ENCODE measurements around the gene CBL.
A peak's percentile ranks its signal among the peaks of the same experiment; 100 is the strongest.
"Not testable (repeated sequence)": the region's sequence is repeated elsewhere in the genome, so short reads cannot be mapped to it uniquely, and the experiment has no call there.

The CBL gene

DNA sequence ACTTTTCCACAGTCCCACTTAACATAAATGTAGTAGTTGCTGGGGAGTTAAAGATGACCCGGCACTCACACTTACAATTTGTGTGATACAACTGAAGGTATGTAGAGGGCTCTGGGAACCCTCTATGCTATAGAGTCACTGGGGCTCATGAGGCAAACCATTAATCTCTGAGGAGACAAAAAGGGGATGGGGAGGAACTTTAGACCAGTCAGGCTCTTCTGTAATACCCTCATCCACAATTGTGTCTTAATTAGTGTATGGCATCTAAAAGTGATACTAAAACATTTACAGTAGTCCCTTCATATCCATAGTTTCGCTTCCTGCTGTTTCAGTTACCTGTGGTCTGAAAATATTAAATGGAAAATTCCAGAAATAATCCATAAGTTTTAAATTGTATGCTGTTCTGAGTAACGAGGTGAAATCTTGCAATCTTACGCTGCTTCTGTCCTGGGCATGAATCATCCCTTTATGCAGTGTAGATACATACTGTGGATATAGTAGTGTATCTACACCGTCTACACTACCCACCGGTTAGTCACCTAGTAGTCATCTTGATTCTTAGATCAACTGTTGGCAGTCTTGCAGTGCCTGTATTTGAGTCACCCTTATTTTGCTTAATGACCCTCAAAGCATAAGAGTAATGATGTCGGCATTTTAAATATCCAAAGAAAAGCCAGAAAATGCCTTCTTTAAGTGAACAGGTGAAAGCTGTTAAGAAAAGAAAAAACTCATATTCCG lies 12.2 kb downstream of the CBL start:
- no peak for DNase-seq

DNA sequence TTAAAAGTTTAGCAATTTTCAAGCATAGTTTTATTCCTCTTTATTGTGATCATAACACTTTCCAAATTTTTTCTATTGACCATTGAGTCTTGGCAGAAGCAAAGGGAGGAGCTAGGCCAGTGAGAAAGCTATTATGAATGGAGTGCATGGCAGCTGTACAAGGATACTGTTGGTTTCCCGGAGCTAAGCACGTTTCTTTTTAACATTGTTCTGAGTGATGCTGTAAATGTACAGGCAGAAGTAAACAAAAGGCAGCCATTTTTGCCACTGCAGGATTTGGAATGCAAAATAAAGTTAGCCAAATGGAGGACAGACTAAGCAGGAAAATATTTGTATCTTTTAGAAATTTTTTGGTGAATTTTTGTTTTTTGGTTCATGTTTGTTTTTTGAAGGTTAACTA lies 16.2 kb downstream of the CBL start:
- no peak for DNase-seq

DNA sequence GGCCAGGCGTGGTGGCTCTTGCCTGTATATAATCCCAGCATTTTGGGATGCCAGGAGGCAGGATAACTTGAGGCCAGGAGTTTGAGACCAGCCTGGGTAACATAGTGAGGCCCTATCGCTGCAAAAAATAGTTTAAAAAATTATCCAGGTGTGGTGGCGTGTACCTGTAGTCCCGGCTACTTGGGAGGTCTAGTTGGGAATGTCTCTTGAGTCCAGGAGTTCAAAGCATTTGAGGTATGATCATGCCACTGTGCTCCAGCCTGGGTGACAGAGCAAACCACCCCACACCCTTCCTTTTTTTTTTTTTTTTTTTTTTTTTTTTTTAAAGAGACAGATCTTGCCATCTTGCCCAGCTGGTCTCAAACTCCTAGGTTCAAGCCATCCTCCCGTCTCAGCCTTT lies 16.8 kb downstream of the CBL start:
- DNase-seq = no peak

DNA sequence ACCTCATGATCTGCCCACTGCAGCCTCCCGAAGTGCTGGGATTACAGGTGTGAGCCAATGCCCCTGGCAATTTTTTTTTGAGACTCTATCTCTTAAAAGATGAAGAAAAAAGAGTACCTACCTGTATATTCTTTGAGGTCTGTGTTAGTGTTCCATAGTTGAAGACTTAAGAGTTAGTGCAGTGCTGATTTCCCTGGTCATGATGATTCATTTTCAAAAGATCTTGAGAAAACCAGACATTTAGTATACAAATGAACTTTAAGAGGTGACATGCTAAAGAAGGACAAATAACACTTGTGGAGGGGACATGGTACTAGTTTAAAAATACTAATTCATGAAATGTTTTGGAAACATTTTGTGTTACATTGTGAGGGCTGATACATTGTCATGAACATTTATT lies 17.7 kb downstream of the CBL start:
- DNase-seq = no peak

DNA sequence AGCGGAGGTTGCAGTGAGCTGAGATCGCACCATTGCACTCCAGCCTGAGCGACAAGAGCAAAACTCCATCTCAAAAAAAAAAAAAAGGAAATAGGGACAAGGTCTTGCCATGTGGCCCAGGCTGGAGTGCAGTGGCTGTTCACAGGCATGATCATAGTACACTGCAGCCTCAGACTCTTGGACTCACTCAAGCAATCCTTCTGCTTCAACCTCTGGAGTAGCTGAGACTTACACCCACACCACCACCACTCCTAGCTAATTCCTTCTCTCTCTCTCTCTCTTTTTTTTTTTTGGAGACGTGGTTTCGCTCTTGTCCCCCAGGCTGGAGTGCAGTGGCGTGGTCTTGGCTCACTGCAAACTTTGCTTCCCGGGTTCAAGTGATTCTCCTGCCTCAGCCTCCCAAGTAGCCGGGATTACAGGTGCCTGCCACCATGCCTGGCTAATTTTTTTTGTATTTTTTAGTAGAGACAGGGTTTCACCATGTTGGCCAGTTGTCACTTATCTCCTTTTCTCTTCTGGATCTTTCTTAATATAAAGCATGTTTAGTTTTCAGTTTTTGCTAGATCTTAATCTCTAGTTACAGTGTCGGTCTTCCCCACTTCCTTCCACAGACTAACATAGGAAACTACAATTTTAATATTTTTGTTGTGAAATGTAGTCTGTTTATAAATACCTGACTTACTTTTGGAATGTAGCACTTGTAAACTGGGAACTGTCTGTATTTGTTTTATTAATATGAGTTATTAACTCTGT lies 22.6 kb downstream of the CBL start:
- DNase-seq = not testable (repeated sequence)

DNA sequence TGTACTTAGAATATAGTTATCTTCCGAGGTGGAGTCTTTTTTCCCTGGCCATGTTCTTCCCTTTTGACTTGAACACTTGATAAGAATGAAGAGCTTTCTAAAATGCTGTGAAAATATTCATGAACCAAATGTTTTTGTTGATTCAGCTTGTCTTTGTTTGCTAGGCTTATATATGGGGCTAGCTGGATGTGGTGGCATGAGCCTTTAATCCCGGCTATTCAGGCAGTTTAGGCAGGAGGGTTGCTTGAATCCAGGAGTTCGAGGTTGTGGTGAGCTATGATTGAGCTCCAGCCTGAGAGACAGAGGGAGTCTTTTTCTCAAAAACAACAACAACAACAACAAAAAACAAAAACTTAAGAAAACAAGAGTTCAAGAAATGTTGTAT lies 23.1 kb downstream of the CBL start:
- no peak for DNase-seq

DNA sequence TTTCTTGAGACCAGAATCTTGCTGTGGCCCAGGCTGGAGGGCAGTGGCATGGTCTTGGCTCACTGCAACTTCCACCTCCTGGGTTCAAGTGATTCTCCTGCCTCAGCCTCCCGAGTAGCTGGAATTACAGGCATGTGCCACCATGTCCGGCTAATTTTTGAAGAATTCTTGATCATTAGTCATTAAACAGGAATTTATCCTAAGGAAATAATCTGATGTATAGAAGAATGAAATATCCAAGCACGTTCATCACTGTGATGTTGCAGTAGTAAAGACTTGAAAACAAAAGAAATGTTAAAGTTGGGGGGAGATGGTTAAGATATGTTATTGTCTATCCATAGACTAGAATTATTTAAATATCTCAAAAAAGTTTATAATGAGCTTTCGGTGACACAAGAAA lies 23.6 kb downstream of the CBL start:
- DNase-seq = no peak

DNA sequence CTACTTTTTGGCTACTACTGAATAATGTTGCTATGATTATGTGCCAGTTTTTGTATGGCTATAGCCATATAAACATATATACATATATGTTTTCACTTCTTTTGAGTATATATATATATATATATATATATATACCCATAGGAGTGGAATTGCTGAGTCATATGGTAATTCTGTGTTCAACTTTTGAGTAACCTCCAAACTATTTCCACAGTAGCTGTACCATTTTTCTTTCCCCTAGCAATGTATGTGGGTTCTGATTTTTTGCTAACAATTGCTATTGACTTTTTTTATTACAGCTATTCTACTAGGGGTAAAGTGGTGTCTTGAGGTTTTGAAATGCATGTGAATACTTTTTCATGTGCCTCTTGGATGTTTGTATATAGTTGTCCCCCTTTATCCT lies 30.4 kb downstream of the CBL start:
- DNase-seq = no peak

DNA sequence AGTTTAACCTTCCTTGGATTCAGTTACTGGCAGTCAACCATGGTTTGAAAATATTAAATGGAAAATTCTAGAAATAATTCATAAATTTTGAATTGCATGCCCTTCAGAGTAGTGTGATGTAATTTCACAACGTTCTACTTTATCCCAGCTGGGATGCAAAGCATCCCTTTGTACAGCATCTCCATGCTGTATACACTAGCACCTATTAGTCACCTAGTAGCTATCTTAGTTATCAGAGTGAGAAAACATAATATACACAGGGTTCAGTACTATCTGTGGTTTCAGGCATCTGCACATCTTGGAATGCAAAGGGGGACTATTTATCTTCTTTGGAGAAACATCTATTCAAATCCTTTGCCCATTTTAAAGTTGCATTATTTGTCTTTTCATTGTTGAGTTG lies 30.8 kb downstream of the CBL start:
- no peak for DNase-seq

DNA sequence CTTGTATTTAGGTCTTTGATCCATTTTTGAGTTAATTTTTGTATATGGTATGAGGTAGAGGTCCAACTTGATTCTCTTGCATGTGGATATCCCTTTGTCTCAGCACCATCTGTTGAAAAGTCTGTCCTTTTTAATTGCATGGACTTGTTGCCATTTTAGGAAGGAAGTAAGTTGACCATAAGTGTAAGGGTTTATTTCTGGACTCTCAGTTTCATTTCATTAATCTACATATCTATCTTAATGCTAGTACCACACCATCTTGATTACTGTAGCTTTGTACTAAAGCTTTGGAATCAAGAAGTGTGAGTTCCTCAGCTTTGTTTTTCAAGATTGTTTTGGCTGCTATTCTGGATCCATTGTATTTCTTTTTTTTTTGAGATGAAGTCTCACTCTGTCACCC lies 31.4 kb downstream of the CBL start:
- no peak for DNase-seq

DNA sequence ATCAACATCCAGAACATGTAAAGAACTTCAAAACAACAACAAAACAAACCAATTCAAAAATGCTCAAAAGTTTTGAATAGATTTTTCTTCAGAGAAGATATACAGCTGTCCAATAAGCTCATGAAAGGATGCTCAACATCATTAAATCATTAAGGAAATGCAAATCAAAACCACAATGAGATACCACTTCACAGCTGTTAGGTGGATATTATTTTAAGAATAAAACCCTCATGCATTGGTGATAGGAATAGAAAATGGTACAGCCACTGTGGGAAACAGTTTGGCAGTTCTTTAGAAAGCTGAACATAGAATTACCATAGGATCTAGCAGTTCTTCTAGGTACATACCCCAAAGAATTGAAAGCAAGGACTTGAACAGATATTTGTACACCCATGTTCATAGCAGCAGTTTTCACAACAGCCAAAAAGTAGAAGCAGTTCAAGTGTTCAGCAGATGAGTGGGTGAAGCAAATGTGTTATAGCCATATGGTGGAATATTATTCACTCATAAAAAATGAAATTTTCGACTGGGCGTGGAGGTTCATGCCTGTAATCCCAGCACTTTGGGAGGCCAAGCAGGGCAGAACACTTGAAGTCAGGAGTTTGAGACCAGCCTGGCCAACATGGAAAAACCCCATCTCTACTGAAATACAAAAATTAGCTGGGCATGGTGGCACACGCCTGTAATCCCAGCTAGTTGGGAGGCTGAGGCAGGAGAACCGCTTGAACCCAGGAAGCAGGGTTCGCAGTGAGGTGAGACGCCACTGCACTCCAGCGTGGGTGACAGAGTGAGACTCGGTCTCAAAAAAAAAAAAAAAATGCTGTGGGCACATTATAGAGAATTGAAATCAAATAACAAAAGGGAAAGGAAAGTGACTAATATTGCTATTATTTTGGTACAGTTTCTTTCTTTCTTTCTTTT lies 42.9 kb downstream of the CBL start:
- no peak for DNase-seq

DNA sequence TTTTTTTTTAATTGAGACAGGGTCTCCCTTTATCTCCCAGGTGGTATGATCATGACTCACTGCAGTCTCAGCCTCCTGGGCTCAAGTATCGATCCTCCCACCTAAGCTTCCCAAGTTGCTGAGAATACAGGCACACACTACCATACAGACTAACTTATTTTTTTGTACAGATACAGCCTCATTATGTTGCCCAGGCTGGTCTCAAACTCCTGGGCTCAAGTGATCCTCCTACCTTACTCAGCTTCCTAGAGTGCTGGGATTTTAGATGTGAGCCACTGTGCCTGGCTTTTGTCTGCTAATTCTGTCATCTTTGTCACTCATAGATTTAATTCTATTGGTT lies 43.5 kb downstream of the CBL start:
- DNase-seq = no peak

DNA sequence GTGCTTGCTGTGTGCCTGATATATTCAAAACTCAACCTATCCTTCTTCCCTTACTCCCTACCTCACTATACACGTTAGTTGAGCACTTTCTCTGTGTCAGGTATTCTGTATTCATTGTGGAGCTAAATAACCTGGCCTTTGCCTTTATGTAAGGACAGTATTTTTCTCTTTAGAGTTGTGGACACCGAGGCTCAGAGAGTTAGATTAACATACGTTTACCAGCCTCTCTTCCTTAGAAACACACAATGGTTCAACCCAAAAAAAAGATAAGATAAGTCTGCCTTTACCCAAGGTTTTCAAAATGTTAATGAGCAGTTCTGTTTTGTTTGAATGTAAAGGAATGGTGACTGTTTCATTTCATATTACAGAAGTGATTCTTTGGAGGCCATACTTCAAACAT lies 45.0 kb downstream of the CBL start:
- no peak for DNase-seq

DNA sequence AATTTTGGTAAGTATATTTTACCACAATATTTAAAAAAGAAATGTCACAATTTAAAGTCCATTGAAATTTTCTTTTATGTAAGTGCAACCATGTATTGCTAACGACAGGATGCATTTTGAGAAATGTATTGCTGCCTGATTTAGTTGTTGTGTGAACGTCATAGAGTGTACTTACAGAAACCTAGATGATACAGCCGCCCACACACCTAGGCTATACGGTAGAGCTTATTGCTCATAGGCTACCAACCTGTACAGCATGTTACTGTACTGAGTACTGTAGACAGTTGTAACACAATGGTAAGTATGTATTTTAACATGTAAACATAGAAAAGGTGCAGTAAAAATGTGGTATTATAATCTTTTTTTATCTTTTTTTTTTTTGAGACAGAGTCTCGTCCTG lies 48.1 kb downstream of the CBL start:
- no peak for DNase-seq

DNA sequence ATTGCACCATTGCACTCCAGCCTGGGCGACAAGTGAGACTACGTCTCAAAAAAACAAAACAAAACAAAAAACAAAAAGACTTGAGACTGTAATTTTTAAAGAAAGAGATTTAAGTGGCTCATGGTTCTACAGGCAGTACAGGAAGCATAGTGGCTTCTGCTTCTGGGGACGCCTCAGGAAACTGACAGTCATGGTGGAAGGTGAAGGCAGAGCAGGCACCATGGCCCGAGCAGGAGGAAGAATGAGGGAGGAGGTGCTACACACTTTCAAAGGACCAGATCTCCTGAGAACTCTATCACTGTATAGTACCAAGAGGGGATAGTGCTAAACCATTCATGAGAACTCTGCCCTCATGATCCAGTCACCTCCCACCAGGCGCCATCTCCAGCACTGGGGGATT lies 52.0 kb downstream of the CBL start:
- DNase-seq = peak in 1 of 4 experiments; percentile 13

DNA sequence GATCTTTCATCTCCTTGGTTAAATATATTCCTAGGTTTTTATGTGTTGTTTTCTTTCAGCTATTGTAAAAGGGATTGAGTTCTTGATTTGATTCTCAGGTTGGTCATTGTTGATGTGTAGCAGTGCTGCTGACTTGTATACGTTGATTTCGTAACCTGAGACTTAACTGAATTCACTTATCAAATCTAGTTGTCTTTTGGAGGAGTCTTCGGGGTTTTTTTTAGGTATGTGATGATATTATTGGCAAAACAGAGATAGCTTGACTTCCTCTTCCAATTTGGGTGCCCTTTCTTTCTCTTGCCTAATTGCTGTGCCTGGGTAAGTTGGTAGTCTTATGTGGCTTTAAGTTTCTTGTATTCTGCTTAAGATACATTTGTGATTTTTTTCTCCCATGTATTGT lies 52.8 kb downstream of the CBL start:
- no peak for DNase-seq

DNA sequence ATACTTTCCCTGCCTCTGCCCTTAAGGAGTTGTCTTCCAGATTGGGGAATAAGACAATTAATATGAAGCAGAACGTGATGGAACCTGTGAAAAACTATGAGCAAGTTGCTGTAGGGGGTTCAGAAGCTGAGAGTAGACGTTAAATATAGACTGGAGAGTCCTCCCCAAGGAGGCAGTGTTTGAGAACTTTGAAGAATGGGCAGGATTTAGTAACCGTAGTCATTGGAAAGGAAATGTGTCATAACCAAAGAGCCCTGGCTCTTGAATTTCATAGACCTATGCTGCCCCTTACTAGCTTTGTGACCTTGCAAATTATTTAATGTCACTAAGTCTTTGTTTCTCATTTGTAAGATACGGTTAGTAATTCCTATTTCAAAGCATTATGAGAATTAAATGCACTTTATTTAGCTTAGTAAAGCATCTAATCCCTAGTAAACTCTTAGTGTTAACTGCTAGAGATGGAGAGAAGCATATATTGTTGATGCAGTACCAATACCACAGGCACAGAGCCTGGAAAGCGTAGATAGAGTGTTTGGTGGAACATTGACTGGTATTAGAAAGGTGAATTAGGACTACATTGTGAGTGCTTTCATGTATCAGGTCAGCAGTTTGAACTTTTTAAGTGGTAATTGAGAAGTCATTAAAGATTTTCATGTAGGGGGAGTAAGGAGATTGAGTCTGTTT lies 56.7 kb downstream of the CBL start:
- no peak for DNase-seq

DNA sequence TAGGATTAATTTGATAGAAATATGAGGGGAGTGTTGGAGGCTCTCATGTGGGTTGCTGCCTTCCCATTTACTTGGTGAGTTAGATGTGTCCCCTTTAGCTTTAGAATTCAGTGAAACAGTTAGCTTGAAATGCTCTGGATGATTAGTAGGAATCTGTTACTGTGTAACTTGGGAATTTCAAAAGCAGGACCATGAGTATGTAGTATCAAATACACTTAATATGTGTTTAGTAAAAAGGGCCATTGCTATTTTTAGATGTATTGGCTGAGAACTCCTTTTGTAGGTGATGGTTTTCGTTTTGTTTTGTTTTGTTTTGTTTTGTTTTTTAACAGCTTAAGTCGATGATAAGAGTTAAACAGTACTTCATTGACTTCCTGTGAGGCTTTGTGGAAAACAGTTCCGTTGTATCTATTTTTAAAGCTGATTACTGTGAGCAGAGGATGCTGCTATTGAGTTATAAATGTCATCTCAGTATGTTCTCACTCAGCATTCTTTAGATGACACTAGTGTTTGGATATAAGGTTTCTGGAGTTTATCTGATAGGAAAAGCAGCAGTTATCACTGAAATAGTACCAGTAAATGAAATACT lies 57.3 kb downstream of the CBL start:
- no peak for DNase-seq

DNA sequence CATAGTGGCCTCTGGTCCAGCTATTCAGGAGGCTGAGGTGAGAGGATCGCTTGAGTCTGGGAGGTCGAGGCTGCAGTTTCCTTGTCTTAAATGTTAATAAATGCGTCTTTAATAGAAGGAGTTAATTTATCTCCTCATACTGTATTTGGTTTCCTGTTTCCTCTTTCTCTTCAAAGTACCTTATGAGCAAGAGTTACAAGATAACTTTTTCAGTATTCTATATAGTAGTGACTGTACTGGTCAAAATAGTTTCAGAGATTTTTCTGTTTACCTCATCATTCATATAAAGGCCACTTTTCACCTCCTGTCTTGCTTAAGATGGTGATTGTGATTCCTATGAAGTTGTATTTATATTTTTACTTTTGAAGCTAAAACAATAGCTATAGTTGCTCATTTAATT lies 59.9 kb downstream of the CBL start:
- no peak for DNase-seq

DNA sequence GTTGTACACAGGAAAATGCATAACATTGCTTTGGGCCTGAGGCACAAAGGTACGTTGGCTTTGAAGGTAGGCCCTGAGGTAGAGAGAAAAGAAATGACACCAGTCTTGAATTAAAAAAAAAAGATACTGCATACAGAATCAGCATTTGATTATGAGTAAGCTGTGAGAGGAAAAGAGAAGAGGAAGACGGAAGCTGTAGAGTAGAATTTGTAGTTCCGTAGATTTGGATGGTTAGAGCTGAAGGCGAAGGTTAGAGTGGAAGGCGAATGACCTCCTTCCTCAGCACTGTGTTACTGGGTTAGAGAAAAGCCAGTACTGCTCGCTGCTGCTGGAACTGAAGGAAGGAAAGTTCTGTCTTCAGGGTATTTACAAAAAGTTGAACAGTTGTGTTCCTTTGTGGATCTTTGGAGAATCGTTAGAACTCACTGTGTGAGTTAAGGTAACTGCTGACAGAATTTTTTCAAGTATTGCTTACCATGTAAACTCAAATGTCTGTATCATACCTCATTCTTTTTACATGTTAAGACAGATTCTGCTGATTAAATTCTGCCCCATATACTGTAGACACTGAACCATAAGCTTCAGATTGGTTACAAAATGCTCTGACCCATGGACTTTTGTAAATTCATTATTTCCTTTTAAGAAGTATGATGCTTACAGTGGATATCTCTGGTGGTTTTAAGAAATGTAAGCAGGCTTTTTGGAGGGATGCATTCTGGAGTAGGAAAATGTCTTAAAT lies 60.5 kb downstream of the CBL start:
- DNase-seq = no peak

DNA sequence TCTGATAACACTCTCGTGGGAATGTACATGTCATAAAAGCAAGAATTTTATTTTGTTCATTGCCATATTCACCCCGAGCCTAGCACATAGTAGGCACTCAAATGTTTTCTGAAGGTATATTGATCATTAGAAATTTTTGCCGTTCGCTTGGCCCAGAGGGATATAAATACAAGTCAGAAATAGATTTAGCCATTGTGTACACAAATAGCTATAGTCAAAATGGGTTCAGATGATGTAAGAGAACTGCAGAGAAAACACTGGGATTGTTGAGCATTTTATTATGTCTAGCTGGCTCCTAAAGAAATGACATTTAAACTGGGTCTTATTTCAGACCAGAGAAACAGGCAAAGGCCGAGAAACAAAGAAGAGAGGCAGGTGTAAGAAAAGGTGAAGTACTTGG lies 61.5 kb downstream of the CBL start:
- DNase-seq = no peak

DNA sequence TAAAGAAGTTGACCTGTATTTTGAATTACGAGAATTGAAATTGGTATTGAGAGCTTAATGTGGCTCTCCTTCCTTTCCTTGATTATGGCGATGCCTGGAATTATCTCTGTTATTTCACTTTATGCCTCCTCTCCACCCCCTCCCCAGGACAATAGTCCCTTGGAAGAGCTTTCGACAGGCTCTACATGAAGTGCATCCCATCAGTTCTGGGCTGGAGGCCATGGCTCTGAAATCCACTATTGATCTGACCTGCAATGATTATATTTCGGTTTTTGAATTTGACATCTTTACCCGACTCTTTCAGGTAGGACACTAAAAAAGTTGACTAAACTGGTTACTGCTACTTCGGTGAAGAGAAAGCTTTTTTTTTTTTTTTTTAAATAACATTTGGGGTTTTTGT lies 67.6 kb downstream of the CBL start:
- no peak for DNase-seq

Measured in activated naive CD4-positive, alpha-beta T cell (primary cell).